Ecto neural progenitor cell (in vitro differentiated cells): Measurements from ENCODE around the gene RAB4A.
"Not testable (repeated sequence)": the region's sequence is repeated elsewhere in the genome, so short reads cannot be mapped to it uniquely, and the experiment has no call there.

Source experiments
- DNase-seq: peaks from one replicate; pipeline ENCODE4 v3.0.0-alpha.2; 2018; ENCODE audit warnings: low spot score

The RAB4A gene

GRCh38 chr1:229298420-229298819 is 27.5 kb downstream of the RAB4A start:
- DNase-seq = no peak

GRCh38 chr1:229298887-229299503 is 28.1 kb downstream of the RAB4A start:
- no peak for DNase-seq

- no peak for DNase-seq
Measured at GRCh38 chr1:229300099-229300757, 29.3 kb downstream of the RAB4A start.

- no peak for DNase-seq
Measured at GRCh38 chr1:229302740-229303139, 31.8 kb downstream of the RAB4A start.

- DNase-seq = no peak
Measured at GRCh38 chr1:229303855-229304254, 32.9 kb downstream of the RAB4A start.

- no peak for DNase-seq
Measured at GRCh38 chr1:229305392-229305791, 34.5 kb downstream of the RAB4A start.

GRCh38 chr1:229309074-229309473 is 38.2 kb downstream of the RAB4A start:
- no peak for DNase-seq

- DNase-seq = no peak
Measured at GRCh38 chr1:229309684-229310083, 38.8 kb downstream of the RAB4A start.

- DNase-seq = no peak
Measured at GRCh38 chr1:229310833-229311232, 39.9 kb downstream of the RAB4A start.

- no peak for DNase-seq
Measured at GRCh38 chr1:229316166-229316565, 45.3 kb downstream of the RAB4A start.

GRCh38 chr1:229318056-229318455 is 47.1 kb downstream of the RAB4A start:
- DNase-seq = no peak

- DNase-seq = no peak
Measured at GRCh38 chr1:229319487-229319886, 48.6 kb downstream of the RAB4A start.

GRCh38 chr1:229323201-229323600 is 52.3 kb downstream of the RAB4A start:
- no peak for DNase-seq

- DNase-seq = no peak
Measured at GRCh38 chr1:229323885-229324553, 53.1 kb downstream of the RAB4A start.

- DNase-seq = no peak
Measured at GRCh38 chr1:229325401-229325800, 54.5 kb downstream of the RAB4A start.

- no peak for DNase-seq
Measured at GRCh38 chr1:229325853-229326487, 55.1 kb downstream of the RAB4A start.

- no peak for DNase-seq
Measured at GRCh38 chr1:229326601-229327000, 55.7 kb downstream of the RAB4A start.

GRCh38 chr1:229327765-229328164 is 56.9 kb downstream of the RAB4A start:
- not testable (repeated sequence) for DNase-seq

GRCh38 chr1:229328598-229329362 is 57.9 kb downstream of the RAB4A start:
- DNase-seq = no peak

- no peak for DNase-seq
Measured at GRCh38 chr1:229334269-229334668, 63.4 kb downstream of the RAB4A start.

- DNase-seq = no peak
Measured at GRCh38 chr1:229334716-229335115, 63.8 kb downstream of the RAB4A start.

GRCh38 chr1:229336345-229336744 is 65.4 kb downstream of the RAB4A start:
- DNase-seq = no peak
